ENCODE data around the gene ANKRD11.

GRCh38 chr16:89442990-89443726 lies 47.2 kb downstream of the ANKRD11 start:
- TF ChIP-seq POLR2A (IDR thresholded peaks at IDR 0.05): no peak
- no peak for TF ChIP-seq CTCF (IDR thresholded peaks at IDR 0.05)
